ENCODE measurements around the gene ZFAND5. TPM values are rescaled to one million over a fixed set of nuclear protein-coding genes. Genes with fewer than 3 reads are reported as not detected.

The ZFAND5 gene, protein sequence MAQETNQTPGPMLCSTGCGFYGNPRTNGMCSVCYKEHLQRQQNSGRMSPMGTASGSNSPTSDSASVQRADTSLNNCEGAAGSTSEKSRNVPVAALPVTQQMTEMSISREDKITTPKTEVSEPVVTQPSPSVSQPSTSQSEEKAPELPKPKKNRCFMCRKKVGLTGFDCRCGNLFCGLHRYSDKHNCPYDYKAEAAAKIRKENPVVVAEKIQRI
- total RNA-seq: 273 TPM

DNA sequence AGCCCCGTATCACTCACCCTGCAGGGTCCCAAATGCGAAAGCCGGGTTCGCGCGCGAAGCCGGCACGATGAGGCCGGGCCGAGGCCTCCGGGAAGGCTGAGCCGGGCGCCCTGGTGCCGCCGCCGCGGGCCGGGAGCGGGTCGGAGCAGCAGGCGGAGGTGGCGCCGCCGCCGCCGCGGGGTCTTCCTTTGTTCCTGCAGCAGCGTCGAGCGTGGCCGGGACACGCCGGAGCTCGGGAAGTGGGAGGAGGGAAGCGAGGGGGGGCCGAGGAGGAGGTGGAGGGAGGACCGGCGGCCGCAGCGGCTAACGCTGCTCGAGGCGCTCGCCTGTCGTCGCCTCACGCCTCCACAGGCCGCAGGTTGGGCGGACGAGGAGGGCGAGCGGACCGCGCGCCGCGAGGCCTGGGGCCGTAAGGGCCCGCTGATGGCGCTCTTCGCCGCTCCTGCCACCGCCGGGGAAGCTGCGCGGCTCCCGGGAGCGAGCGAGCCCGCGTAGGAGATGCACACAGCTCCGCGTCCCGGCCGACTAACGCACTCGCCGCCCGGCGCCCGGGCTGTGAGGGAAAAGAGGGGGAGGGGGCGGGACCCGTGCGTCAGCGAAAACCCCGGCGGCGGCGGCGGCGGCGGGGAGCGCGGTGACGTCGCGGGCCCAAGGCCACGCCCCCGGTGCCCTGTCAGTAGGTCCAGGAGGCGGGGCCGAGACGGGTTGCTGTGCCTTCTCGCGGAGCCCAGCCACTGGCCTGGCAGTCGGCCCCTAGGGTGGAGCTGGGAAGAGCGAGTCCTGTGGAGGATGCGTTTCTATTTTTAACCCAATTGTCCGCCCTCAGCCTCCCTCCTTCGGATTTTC, at the start of gene ZFAND5:
ZFAND5 (minus strand) TSS at position 530 of the 846 bp plus-strand sequence. CDS start 4,430 bp downstream, outside the sequence.

Other genes starting within 250 kb of the ZFAND5 start
- gene GDA, start 215.8 kb downstream of the ZFAND5 start, total RNA-seq: 0.55 TPM
- 0.27 TPM for gene TMC1, start 156.4 kb upstream of the ZFAND5 start, total RNA-seq

Data from camera-type eye (tissue), 1 donor.